GM12801 (cell line): Measurements from ENCODE around the gene CCN2.

Experiments
- CTCF ChIP-seq: IDR thresholded peaks from one replicate; pipeline ENCODE4 v1.5.1; 2011; ENCODE audit warnings: control low read depth; ENCODE audit not compliant: insufficient read length; ENCODE audit errors: extremely low read depth

The CCN2 gene

GRCh38 chr6:131963063-131963462 is 11.9 kb upstream of the CCN2 start:
- TF ChIP-seq CTCF, result no peak

- no peak for TF ChIP-seq CTCF
Observed at GRCh38 chr6:131960371-131961133, 9.4 kb upstream of the CCN2 start.

- no peak for TF ChIP-seq CTCF
Observed at GRCh38 chr6:131958542-131959470, 7.6 kb upstream of the CCN2 start.

- TF ChIP-seq CTCF, result no peak
Observed at GRCh38 chr6:131958095-131958494, 6.9 kb upstream of the CCN2 start.

- TF ChIP-seq CTCF, result no peak
Observed at GRCh38 chr6:131955876-131956275, 4.7 kb upstream of the CCN2 start.

GRCh38 chr6:131955192-131955591 is 4.0 kb upstream of the CCN2 start:
- no peak for TF ChIP-seq CTCF

- TF ChIP-seq CTCF, result no peak
Observed at GRCh38 chr6:131954775-131955107, 3.6 kb upstream of the CCN2 start.
